MM.1S (cell line): ENCODE data around the gene SPEM2.

Experiments
- DNase-seq: peaks from one replicate; pipeline ENCODE4 v3.0.0-alpha.2; 2015
- H2AFZ ChIP-seq: fragments of 300-600 bp; sonication (generic); 2 replicates; pipeline ENCODE4 v1.6.0; 2016; ENCODE audit warnings: antibody characterized with exemption, low read length
- H3F3A ChIP-seq: fragments of 300-600 bp; sonication (generic); 2 replicates; pipeline ENCODE4 v1.6.1; 2016; ENCODE audit warnings: mild to moderate bottlenecking, antibody characterized with exemption, low read length, moderate library complexity, mixed read lengths; ENCODE audit not compliant: insufficient read depth
- H3K27ac ChIP-seq: fragments of 300-600 bp; sonication (generic); 2 replicates; pipeline ENCODE4 v1.5.1; 2016; ENCODE audit warnings: mild to moderate bottlenecking, low read length
- H3K27me3 ChIP-seq: fragments of 300-600 bp; sonication (generic); replicated peaks from 2 replicates; pipeline ENCODE4 v1.6.0; 2016; ENCODE audit warnings: low read length; ENCODE audit not compliant: insufficient read depth
- H3K36me3 ChIP-seq: fragments of 300-600 bp; sonication (generic); replicated peaks from 2 replicates; pipeline ENCODE4 v1.6.1; 2016; ENCODE audit warnings: mild to moderate bottlenecking, low read length, mixed read lengths; ENCODE audit not compliant: insufficient read depth
- H3K4me1 ChIP-seq: fragments of 300-600 bp; sonication (generic); 2 replicates; pipeline ENCODE4 v1.6.1; 2016; ENCODE audit warnings: low read length, mixed read lengths
- H3K4me2 ChIP-seq: fragments of 300-600 bp; sonication (generic); 2 replicates; pipeline ENCODE4 v1.6.0; 2016; ENCODE audit warnings: low read depth, low read length
- H3K4me3 ChIP-seq: fragments of 300-600 bp; sonication (generic); 2 replicates; pipeline ENCODE4 v1.5.1; 2016; ENCODE audit warnings: low read length, mixed read lengths
- H3K79me2 ChIP-seq: fragments of 300-600 bp; sonication (generic); 2 replicates; pipeline ENCODE4 v1.6.1; 2016; ENCODE audit warnings: mixed run types, low read length, mixed read lengths
- H3K9ac ChIP-seq: fragments of 300-600 bp; sonication (generic); 2 replicates; pipeline ENCODE4 v1.6.1; 2016; ENCODE audit warnings: low read length, mixed read lengths
- H3K9me2 ChIP-seq: fragments of 300-600 bp; sonication (generic); replicated peaks from 2 replicates; pipeline ENCODE4 v1.6.1; 2016; ENCODE audit warnings: mild to moderate bottlenecking, low read length, mixed read lengths; ENCODE audit not compliant: insufficient read depth
- H3K9me3 ChIP-seq: fragments of 300-600 bp; sonication (generic); replicated peaks from 2 replicates; pipeline ENCODE4 v1.6.1; 2016; ENCODE audit warnings: mild to moderate bottlenecking, low read length, mixed read lengths; ENCODE audit not compliant: insufficient read depth
- H4K20me1 ChIP-seq: fragments of 300-600 bp; sonication (generic); 2 replicates; pipeline ENCODE4 v1.6.1; 2016; ENCODE audit warnings: mild to moderate bottlenecking, low read length, moderate library complexity, mixed read lengths; ENCODE audit not compliant: insufficient read depth
- EZH2 ChIP-seq: fragments of 300-600 bp; sonication (generic); optimal IDR thresholded peaks from 2 replicates; pipeline ENCODE3; 2017; ENCODE audit warnings: low read depth, mild to moderate bottlenecking, antibody characterized with exemption, low read length, mixed read lengths
- EZH2phosphoT487 ChIP-seq: fragments of 300-600 bp; sonication (generic); IDR thresholded peaks from 2 replicates; pipeline ENCODE4 v1.6.1; 2018; ENCODE audit warnings: antibody characterized with exemption, low read length
- TF ChIP-seq, protein P1 (sequence below): fragments of 300-600 bp; sonication (generic); IDR thresholded peaks from 2 replicates; pipeline ENCODE4 v1.5.1; 2016; ENCODE audit warnings: antibody characterized with exemption, low read length, mixed read lengths

Gene SPEM2

GRCh38 chr17:7425316-7425715 is at the start of gene SPEM2:
TSS of gene SPEM2 (plus strand) at chr17:7425616. CDS start at chr17:7425689, 73 bp downstream.
- no peak within 1 kb of the TSS for H3K4me3 ChIP-seq
- H3K79me2 ChIP-seq, result no peaks in the 10 kb centered on the region
- no peaks in the 10 kb centered on the region for H3K4me1 ChIP-seq
- no peaks in the 10 kb centered on the region for H3F3A ChIP-seq
- H2AFZ ChIP-seq, result no peak within 1 kb of the TSS
- no peak within 1 kb of the TSS for H3K27ac ChIP-seq
- no peak within 1 kb of the TSS for H3K4me2 ChIP-seq
- DNase-seq, result no peak
- H3K9me3 ChIP-seq, result no peaks in the 10 kb centered on the region
- no peaks in the 10 kb centered on the region for H3K36me3 ChIP-seq
- peaks cover 58% of the 10 kb centered on the region for H3K27me3 ChIP-seq
- no peak within 1 kb of the TSS for H3K9ac ChIP-seq
- H3K9me2 ChIP-seq, result no peaks in the 10 kb centered on the region
- TF ChIP-seq, protein P1, sequence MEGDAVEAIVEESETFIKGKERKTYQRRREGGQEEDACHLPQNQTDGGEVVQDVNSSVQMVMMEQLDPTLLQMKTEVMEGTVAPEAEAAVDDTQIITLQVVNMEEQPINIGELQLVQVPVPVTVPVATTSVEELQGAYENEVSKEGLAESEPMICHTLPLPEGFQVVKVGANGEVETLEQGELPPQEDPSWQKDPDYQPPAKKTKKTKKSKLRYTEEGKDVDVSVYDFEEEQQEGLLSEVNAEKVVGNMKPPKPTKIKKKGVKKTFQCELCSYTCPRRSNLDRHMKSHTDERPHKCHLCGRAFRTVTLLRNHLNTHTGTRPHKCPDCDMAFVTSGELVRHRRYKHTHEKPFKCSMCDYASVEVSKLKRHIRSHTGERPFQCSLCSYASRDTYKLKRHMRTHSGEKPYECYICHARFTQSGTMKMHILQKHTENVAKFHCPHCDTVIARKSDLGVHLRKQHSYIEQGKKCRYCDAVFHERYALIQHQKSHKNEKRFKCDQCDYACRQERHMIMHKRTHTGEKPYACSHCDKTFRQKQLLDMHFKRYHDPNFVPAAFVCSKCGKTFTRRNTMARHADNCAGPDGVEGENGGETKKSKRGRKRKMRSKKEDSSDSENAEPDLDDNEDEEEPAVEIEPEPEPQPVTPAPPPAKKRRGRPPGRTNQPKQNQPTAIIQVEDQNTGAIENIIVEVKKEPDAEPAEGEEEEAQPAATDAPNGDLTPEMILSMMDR, result no peak
- TF ChIP-seq EZH2 (no peak), EZH2phosphoT487 (no peak)
- H4K20me1 ChIP-seq, result no peaks in the 10 kb centered on the region

- TF ChIP-seq EZH2 (no peak), EZH2phosphoT487 (no peak)
- TF ChIP-seq, protein P1, result no peak
- H3K4me2 ChIP-seq, result no peak overlapping the region
- no peak overlapping the region for H3K4me3 ChIP-seq
- H3K79me2 ChIP-seq, result no peaks in the 10 kb centered on the region
- H3F3A ChIP-seq, result no peaks in the 10 kb centered on the region
- H4K20me1 ChIP-seq, result no peaks in the 10 kb centered on the region
- no peaks in the 10 kb centered on the region for H3K9me3 ChIP-seq
- no peak overlapping the region for H2AFZ ChIP-seq
- H3K27ac ChIP-seq, result no peak overlapping the region
- H3K27me3 ChIP-seq, result peaks cover 51% of the 10 kb centered on the region
- no peak overlapping the region for H3K9ac ChIP-seq
- no peak for DNase-seq
- no peaks in the 10 kb centered on the region for H3K36me3 ChIP-seq
- no peaks in the 10 kb centered on the region for H3K9me2 ChIP-seq
- H3K4me1 ChIP-seq, result peaks cover 7% of the 10 kb centered on the region; the same call in 1 of the 2 replicates
Observed at GRCh38 chr17:7379134-7379533, 46.3 kb upstream of the SPEM2 start.

- H3K4me2 ChIP-seq, result no peak overlapping the region
- no peak overlapping the region for H3K27ac ChIP-seq
- H3K27me3 ChIP-seq, result peaks cover 51% of the 10 kb centered on the region
Observed at GRCh38 chr17:7380321-7380720, 45.1 kb upstream of the SPEM2 start.

More at GRCh38 chr17:7380321-7380720, 45.1 kb upstream of the SPEM2 start:
- no peaks in the 10 kb centered on the region for H3K9me3 ChIP-seq
- no peaks in the 10 kb centered on the region for H3F3A ChIP-seq
- TF ChIP-seq EZH2, result no peak
- no peak for TF ChIP-seq EZH2phosphoT487
- TF ChIP-seq, protein P1, result no peak
- no peak for DNase-seq
- no peak overlapping the region for H3K9ac ChIP-seq
- H3K4me3 ChIP-seq, result no peak overlapping the region
- no peaks in the 10 kb centered on the region for H4K20me1 ChIP-seq
- H2AFZ ChIP-seq, result no peak overlapping the region
- no peaks in the 10 kb centered on the region for H3K36me3 ChIP-seq
- no peaks in the 10 kb centered on the region for H3K9me2 ChIP-seq
- H3K79me2 ChIP-seq, result no peaks in the 10 kb centered on the region
- peaks cover 4% of the 10 kb centered on the region; the same call in 1 of the 2 replicates for H3K4me1 ChIP-seq
